NCI-H2029 (cell line): ENCODE results near the gene SEMA6D.

Experiments
- DNase-seq: peaks from one replicate; lab custom pipeline; 2025; lab: John Stamatoyannopoulos, UW

SEMA6D gene, protein sequence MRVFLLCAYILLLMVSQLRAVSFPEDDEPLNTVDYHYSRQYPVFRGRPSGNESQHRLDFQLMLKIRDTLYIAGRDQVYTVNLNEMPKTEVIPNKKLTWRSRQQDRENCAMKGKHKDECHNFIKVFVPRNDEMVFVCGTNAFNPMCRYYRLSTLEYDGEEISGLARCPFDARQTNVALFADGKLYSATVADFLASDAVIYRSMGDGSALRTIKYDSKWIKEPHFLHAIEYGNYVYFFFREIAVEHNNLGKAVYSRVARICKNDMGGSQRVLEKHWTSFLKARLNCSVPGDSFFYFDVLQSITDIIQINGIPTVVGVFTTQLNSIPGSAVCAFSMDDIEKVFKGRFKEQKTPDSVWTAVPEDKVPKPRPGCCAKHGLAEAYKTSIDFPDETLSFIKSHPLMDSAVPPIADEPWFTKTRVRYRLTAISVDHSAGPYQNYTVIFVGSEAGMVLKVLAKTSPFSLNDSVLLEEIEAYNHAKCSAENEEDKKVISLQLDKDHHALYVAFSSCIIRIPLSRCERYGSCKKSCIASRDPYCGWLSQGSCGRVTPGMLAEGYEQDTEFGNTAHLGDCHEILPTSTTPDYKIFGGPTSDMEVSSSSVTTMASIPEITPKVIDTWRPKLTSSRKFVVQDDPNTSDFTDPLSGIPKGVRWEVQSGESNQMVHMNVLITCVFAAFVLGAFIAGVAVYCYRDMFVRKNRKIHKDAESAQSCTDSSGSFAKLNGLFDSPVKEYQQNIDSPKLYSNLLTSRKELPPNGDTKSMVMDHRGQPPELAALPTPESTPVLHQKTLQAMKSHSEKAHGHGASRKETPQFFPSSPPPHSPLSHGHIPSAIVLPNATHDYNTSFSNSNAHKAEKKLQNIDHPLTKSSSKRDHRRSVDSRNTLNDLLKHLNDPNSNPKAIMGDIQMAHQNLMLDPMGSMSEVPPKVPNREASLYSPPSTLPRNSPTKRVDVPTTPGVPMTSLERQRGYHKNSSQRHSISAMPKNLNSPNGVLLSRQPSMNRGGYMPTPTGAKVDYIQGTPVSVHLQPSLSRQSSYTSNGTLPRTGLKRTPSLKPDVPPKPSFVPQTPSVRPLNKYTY

GRCh38 chr15:47717036-47717612, at the start of gene SEMA6D:
TSS of gene SEMA6D (plus strand) at chr15:47717505. CDS start at chr15:47759799, 42,294 bp downstream.
- DNase-seq, result peak; percentile 59

- no peak for DNase-seq
Measured at GRCh38 chr15:47669221-47669620, 48.1 kb upstream of the SEMA6D start.

- no peak for DNase-seq
Measured at GRCh38 chr15:47670365-47670764, 46.9 kb upstream of the SEMA6D start.

GRCh38 chr15:47673232-47673761, 44.0 kb upstream of the SEMA6D start:
- DNase-seq, result no peak

- peak; percentile 62 for DNase-seq
Measured at GRCh38 chr15:47674586-47675232, 42.6 kb upstream of the SEMA6D start.

- DNase-seq, result no peak
Measured at GRCh38 chr15:47675735-47676134, 41.6 kb upstream of the SEMA6D start.

DNA sequence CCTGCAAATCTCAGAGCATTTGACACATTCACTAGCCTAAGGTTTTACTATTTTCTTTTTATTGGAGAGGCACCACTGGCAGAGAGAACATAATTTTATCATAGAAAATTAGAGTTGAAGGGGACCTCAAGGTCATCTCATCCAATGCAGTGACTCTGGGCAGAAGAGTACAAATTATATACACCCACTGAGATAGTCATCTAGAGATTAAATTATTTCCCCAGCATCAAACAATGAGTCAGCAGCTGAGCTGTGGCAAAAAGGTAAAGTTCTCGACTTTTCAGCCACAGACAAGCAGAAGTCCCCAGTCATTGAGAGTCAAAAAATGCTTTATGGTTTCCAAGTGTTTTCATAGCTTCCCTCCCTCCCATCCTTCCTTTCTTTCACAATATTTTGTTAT, 39.3 kb upstream of the SEMA6D start:
- DNase-seq, result no peak

DNA sequence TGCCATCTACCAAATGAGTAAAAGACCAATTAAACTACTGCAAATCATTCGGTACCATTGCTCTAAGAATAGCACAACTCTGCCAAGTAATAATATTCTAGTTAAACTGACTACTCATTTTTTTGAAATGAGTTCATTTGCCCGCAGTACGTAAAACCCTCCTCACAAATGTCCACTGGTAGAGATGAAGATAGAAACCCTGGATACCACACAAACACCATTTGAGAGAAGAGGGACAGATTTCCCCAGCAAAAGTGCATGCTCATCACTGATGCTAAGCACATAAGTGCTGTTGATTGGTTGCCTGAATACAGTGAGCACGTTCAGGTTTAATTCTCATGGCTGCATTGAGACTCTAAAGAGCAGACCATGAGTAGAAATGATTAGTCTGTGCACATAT, 34.6 kb upstream of the SEMA6D start:
- no peak for DNase-seq

- DNase-seq, result no peak
Measured at GRCh38 chr15:47685141-47685870, 32.0 kb upstream of the SEMA6D start.

- DNase-seq, result no peak
Measured at GRCh38 chr15:47688573-47689086, 28.7 kb upstream of the SEMA6D start.

- DNase-seq, result no peak
Measured at GRCh38 chr15:47689660-47690059, 27.6 kb upstream of the SEMA6D start.

GRCh38 chr15:47691882-47692281, 25.4 kb upstream of the SEMA6D start:
- DNase-seq, result no peak

- no peak for DNase-seq
Measured at GRCh38 chr15:47696351-47696750, 21.0 kb upstream of the SEMA6D start.

GRCh38 chr15:47705281-47705997, 11.9 kb upstream of the SEMA6D start:
- DNase-seq, result no peak

DNA sequence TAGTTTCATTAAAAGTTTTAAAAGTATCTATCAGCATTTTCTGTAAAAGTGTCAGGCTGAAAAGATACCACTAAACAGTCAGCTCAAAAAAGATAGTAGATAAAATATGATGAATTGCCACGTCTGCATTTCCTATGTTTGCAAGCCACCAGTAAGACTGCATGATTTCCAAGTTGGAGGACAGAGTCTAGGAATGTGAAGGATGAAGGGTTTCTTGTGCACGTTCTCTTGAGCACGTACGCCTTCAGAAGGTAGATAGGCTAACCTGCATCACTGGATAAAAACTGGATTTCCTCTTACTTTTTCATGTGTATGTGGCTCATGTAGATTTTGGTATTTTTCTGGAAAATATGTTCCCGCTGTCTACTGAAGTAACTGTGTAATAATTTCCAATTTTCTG, 9.9 kb upstream of the SEMA6D start:
- DNase-seq, result no peak

DNA sequence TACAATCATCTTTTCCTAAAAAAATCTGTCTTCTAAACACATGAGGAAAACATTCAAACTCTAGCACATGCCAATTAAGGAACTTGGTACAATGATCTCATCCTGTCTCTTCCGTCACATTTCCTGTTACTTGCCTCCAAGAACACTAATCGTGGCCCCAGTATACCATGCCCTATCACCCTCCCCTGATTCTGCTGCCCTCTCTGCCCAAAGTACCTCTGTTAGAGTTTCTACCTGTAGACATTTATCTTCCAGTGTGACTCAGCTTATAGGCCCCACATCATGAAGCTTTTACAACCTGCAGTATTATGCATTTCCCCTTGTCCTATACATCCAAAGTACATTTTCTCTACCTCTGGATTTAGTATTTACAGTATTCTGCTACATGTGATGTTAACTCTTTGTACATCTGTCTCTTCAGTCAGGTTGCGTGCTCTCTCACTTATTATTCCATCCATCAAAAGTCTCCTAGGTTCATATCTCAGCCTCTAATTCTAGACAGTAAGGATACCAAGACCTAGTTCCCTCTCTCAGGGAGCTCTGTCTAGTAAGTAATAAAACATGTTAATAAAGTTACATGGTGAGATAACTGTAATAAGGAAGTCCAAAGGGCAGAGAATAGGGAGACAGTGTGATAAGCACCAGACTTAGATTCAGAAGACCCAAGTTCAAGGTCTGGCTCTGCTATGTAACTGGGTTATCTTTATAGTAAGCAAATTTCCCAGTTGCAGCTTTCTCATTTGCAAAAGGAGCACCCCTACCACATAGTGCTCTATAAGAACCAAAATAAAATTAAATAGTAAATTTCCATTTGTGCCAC, 8.9 kb upstream of the SEMA6D start:
- DNase-seq, result no peak

DNA sequence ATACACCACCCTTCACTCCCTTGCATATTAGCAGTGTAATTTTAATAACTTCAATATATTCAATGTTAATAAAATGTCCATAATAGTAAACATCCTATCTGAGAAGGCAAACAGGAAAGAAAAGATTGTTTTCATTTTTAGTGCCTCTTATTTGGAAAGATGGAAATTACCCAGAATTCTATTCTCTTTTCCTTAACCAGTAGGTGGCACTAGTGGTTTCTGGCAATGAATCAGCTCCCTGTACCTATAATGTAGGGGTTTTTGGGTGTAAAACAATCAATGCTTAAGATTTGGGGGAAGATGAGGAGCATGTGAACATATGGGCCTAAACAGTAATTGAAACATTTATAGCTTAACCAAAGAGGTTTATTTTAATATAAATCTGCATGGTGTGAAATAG, 5.7 kb upstream of the SEMA6D start:
- DNase-seq, result no peak

DNA sequence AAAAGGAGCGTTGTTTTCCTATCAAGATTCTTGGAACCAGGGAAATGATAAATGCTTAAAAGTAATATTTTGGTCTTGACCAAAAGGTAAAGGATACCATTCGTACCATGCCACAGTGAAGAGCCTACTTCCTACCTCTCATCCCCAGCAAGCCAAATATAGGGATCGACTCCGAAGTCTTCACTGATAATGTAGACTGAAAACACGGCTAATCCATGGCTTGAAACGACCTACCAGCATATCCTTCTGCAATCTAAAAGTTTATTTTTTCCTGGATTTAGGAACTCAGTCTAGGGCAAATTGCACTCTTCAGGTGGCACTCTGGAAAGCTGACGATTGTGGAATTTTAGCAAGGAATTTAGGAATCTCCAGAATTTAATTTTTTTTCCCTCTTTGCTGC, 1.9 kb upstream of the SEMA6D start:
- DNase-seq, result no peak

DNA sequence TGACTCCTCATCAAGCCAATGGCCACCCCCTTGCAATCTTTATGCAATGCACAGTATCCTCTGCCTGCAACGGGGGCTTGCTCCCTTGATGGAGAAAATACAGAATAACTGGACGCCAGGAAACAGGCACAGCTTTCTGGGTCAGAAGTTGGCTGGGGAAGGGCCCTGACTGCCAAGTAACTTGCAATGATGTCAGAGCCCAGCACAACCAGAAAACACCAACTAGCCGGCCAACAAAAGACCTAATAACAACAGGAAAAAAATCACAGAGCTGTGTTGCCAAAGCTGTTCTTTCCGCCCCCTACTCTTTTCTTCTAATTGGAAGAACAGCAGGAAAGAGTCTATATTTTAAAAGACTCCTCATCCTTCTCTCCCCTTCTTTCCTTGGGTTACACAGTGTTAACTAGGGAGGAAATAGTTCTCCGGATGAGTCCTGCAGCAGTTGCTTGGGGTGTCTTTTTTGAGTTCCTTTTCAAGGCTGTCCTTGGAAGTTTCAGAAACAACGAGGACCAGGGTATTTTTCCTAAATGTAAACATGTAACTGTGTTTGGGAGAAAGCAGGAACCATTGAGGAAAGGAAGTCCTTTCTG, 1.4 kb upstream of the SEMA6D start:
- no peak for DNase-seq
